ENCODE data around the gene PTPRG.

The PTPRG gene

DNA sequence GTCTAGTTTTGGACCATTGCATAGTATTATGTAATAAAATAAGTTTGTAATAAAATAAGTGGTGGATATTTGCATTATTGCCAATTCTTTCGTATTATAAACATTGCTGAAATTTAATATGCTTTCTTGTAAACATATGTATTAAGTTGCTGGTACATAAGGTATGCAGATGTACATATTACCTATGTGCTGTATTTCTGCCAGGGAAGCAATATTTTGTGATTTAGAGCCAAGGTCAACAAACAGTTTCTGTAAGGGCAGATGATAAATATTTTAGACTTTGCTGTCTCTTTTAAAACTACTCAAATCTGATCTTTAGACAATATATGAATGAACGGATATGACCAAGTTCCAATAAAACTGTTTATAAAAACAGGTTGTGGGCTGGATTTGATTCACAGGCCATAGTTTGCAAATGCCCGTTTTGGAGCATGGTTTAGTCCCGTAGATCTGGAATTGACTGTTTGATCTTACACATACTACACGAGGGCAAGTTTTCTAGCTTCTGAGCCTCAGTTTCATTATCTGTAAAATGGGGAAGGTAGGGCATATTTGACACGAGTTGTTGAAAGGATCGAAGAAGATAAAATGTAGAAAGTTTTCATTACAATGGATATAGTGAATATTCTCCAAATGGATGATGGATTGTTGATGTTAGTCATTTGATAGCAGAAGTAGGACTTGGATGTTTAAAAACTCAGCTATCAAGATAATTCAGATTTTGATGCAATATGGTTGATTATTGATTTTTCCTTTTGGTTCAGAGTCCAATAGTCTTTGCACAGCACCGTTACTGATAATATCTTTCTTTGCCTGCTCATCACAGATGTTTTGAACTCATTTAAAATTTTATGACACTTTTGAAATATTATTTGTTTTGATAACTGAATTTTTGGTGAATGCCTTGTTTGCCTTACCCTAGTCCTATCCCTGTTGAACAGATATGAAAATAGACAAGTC, 417.4 kb downstream of the PTPRG start:
- DNase-seq: no peak

DNA sequence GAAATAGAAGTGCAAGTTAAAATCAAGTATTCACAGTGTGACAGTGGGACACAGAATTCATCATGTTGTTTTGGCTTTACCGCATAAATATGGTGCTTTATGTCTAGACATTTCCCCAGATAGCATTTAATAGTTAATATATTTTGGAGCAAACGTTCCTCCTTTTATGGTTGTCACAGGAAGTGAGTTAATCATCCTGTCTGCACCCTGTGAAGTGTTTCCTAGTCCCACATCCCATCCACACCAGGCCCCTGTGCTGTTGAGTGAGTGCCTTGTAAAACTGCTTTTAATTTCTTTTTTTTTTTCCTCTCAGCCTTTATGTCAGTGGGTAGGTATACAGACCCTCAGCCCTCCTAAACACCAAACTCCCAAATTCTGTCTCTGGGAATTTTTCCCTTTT, 418.3 kb downstream of the PTPRG start:
- no peak for DNase-seq

DNA sequence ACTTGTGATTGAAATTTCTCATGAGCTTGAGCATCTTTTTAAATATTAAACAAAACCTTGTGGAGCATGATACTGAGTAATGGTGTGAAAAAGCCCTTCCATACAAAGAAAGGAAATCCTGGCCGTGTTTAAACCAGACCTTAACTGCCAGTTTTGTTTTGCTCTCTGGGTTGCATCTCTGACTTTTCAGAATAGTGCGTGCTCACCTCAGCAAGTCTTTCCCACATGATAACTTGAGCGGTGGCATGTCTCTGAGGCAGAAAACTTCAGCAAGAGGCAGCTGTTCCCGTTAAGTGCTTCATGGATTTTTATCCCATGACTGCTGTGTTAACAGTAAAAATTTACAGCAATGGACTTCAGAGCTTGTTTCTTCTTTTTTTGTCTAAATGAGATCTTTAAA, 418.7 kb downstream of the PTPRG start:
- no peak for DNase-seq

DNA sequence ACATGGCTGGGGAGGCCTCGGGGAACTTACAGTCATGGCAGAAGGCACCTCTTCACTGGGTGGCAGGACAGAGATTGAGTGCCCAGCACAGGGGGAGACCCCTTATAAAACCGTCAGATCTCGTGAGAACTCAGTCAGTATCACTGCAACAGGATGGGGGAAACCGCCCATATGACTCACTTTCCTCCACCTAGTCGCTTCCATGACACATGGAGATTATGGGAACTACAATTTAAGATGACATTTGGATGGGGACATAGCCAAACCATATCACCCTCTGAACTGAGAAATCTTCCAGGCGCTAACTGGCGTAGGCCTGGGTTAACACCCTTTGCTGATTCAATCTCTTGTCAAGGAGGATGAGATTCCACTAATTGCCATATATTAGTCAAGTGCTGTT, 419.7 kb downstream of the PTPRG start:
- no peak for DNase-seq

DNA sequence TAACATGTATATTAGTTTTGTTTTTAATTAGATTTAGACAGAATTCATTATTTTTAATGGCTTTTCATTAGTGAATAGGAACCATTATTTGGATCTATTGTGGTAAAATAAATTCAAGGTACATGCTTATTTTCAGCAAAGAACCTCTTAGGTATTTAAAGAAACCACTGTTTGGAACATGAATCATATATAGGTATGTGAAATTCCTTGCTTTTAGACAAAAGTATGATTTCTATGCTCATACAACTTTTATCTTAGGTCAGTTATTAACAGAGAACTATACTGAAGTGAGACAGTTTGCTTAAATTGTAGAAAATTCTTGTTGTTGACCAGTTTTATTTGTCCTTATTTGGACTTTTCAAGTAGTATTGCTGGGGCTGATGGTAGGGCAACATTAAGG, 422.1 kb downstream of the PTPRG start:
- no peak for DNase-seq

DNA sequence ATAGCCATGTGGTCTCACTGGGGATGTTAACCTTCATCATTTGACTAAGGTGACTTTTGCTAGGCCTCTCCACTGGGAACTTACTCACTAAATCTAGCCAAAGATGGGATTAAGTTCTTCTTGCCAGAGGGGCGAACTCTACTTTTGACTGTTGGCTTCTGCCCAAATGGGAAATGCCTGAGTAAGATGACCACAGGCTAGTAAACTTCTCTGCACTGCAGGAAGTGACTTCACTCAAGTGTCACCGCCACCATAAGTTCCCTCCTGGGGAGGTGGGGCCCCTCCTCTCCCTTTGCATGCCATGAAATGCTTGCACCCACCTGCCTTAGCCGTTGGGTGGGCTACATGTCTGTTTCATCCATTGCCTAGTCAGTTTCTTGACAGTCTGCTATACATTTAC, 423.6 kb downstream of the PTPRG start:
- no peak for DNase-seq

DNA sequence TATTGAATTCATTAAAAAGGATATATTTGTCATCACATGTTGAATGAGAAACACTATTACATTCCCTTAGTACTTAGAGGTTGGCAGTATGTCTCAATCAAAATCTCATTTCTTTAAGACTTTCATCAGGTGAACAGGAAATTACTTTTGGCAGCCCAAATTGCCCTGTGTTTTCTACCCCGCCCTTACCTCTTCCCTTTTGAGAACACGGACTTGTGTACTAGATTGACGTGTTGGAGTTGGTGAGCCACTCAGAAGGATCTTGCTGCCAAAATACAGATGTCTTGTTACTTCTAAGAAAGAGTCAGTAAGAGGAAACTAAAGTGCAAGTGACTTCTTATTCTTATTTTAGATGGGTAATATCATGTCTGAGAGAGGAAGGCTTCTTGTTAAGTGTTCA, 425.1 kb downstream of the PTPRG start:
- DNase-seq: no peak

DNA sequence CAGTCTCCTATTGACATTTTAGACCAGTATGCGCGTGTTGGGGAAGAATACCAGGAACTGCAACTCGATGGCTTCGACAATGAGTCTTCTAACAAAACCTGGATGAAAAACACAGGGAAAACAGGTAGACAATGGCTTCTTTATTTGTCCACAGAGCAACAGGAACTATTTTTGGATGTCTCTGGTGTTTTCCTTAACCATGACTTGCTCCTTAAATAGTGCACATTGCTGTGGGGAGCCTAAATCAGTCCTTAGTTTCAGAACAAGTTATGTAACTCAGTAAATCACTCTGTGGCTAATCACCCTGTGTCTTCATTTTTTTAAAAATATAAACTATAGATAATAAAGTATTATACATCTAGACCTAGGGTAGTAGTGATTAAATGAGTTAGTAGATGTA, 428.3 kb downstream of the PTPRG start:
- DNase-seq: no peak

DNA sequence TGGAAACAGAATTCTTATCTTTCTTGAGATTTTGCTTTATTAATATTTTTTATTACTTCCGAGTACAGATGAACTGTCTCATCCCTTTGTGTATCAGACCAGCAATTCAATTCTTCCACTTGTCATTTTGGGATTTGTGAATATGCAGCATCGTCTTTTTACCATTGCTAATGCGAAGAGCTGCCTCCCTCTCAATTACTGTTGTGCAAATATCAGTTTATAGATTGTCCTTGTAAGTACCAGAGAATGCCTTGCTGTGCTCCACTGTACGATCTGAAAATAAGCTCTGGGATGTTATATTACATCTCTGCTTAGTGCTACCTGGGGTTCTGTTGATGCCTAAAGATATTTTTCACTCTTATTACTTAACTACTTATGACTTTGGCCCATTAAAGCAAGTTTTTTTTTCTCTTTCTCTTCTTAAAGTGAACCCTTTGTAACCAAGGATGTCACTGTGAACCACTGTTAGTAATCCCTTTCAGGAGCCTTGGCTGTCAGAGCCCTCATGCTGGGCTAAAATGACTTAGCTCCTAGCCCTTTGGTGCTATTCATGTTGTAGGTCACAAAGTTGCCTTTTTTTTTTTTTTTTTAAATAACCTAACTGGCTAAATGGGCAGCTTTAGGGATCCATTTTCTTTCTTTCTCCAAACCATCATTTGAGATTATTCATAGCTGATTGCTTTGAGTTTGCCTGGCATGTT, 429.1 kb downstream of the PTPRG start:
- no peak for DNase-seq

DNA sequence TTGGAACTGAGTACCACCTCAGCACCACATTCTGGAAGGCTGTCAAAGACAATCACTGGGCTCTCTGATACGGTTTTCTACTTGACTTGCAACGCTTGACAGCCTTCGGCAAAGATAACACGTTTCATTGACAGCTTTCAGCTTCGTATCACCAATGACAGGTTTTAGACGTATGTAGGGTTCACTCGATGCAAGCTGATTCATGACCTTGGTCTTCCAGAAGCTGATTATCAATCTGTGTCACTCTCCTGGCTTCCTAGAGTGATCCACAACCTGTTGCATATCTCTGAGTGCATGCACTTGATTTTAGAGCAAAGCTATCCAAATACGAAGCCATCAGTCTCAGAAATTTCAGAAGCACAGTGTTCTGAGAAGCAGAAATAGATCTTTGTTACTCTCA, 430.3 kb downstream of the PTPRG start:
- DNase-seq: no peak

DNA sequence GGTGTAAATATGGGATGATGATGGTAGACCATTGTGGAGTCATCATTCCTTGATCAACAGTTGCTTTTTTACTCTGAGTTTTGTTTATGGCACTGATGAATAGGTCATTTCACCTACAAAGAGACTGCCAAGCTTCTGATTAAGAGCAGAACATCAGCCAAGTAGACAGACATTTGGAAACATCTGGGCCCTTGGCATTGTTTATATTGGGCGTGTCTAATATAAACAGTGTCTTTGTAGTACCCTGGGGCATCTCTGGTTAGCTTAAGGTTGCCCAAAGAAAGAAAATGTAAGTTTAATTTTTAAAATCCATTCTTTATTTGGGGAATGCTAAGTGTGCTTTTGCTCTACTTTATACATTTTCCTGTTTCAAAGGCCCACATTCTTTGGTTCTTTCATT, 435.0 kb downstream of the PTPRG start:
- no peak for DNase-seq

DNA sequence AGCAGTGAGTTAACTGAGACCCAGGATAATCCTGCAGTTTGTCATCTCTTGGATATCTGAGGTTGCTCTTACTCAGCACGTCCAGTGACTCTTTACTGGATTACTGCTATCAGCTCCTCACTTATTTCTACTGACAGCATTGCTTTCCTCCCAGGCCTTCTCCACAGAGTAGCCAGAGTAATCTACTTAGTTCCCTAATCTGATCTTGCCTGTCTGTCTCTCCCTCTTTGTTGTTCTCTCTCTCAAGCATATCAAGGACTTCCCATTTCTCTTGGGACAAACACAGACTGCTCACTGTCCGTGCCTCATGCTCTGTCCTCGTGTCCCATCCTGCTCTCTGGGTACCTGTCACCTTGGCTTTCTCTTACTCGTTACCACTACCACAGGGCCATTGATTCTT, 435.7 kb downstream of the PTPRG start:
- no peak for DNase-seq

DNA sequence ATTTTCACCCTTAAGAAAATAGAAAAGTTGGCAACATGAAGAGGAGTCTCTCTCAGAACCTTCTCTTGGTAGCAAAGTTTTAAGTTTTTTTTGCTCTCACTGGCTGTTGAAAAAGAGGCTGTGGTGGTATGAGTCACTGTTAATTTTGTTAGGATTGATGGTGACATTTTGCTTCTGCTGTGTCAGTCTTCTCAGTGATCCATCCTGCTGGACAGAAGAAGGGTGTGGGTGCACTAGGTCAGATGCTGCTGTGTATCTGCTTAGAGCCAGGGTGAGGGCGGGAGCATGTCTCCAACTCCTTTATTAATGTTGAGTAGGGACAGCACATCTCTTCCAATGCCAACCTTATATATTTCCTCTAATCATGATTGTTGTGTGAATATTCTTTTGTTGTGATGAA, 442.5 kb downstream of the PTPRG start:
- no peak for DNase-seq

DNA sequence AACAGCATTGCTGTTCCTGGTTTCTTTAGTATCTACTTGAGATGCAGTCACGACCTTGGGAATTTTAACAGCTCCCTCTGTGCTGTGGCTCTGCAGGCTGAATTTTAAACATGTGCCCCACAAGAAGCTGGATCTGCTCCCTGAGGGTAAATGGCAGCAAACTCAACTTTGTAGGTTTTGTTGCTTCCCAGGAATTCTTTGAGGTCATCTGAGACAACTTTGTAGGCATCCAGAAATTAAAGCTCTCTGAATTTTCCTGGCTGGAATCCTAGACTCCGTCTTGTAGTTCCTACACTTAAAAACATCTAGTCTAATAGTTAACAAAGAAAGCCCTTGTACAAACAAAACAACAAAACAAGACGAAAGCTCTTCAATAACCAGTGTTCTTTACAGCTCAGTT, 445.7 kb downstream of the PTPRG start:
- no peak for DNase-seq

DNA sequence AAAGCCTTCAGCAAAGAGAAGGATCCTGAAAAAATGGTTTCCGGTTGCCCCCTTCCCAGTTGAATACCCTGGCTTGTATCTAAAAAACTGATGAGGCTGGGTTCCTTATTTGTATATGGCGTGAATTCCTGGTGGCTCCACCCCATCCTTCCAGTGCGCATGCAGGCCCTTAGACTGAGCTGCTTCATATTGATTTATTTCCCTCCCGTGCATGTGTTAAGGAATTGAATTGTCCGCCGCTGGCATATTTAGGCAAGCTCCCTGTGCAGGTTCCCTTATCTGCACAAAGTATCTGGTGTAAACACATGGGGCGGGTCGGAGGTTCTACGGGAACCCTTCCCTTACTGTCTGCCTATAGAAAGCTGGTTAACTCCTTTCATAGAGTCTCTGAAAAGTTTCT, 449.6 kb downstream of the PTPRG start:
- DNase-seq: no peak

DNA sequence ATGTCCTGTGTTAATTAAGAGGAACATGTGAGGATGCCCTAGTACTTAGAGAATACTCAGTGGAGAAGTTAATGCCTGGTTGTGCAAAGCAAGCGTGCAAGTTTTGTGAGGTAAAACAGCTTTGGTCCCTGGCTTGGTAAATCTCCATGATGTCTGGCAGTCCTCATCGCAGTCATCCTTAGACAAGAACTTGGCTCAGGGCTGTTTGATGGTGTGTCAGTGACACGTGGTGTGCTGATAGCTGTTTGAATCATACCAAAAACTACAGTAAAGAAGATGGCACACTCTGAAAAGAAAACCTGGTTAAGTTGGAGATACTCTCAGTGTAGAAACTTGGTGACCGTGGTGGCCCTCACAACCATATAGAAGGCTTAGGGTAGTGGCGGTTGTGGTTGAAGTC, 450.3 kb downstream of the PTPRG start:
- no peak for DNase-seq

DNA sequence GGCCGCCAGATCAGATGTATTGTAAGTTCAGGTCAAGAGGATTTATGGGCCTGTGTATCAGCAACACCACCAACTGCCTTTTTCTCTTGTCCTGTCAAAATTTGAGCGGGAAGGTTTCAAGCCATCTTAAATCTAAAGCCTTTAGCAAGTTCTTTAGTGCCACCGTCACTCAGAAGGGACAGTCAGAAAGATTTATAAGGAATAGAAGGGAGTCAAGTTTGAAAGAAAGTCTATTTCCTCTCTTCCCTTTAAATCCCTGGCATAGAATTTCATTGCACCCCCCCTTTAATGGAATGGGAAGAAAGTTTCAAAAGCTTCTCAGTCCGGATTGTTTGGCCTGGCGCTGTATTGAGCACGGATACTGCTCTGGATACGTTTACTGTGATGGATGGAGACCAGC, 452.6 kb downstream of the PTPRG start:
- DNase-seq: no peak

DNA sequence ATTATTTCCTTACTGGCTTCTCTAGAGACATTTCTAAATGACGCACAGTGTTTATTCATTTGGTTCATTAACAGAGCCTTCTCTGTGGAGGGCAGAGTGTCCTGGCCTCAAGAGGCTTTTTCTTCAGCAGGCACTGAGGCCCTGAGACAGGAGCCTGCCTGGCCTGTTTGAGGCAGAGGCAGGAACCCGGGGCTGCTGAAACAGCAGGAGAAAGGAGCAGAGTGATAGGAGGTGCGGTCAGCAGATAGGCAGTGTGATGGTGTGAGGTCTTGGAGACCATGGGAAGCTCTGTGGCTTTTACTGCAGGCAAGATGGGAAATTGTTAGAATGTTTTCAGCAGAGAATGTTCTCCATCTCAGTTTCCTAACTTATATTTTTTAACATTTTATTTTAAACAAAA, 453.7 kb downstream of the PTPRG start:
- DNase-seq: no peak

DNA sequence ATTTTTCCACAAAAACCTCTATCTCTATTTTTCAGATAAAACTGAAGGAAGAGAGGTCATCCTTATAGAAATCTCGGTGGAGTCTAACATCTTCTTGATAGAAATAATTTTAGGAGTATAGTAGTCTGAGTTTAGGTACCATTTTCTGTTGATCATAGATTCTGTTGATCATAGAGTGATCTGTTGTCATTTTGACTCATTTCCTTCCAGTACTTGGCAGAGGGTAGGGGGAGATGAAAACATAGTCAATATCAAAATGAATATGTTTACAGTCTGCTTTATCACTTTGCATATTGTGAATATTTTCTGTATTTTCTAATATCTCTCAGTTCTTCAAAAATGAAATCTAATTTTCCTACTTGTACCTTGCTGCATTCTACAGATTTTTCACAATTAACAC, 458.5 kb downstream of the PTPRG start:
- no peak for DNase-seq

DNA sequence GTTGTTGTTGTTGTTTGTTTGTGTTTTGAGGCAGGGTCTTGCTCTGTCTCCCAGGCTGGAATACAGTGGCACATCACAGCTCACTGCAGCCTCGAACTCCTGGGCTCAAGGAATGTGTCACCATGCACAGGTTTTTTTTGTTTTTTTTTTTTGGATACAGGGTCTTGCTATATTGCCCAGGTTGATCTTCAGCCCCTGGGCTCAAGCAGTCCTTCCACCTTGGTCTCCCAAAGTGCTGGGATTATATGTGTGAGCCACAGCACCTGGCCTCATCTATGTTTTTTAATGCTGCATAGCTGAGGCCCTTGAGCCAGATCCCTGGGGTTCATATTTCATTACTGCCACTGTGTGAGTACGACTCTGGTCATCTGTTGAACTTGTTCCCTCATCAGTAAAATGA, 459.3 kb downstream of the PTPRG start:
- DNase-seq: no peak

DNA sequence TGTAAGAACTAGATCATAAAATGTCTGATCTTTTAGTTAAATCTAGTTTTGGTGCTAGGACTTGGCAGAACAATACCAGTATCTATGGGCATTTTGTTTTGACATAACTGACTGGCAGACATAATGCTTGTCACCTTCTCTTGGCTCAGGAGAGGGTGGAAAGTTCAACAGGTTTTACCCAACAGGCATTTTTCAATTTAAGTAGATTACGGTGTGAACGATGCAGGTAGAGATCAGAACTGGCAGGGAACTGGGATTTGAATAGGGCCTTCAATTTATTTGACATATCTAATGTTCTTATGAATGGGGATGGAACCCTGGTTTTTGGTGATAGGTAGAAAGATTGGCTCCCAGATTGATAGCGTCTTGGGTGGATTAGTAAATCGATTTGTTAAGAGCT, 460.9 kb downstream of the PTPRG start:
- no peak for DNase-seq

DNA sequence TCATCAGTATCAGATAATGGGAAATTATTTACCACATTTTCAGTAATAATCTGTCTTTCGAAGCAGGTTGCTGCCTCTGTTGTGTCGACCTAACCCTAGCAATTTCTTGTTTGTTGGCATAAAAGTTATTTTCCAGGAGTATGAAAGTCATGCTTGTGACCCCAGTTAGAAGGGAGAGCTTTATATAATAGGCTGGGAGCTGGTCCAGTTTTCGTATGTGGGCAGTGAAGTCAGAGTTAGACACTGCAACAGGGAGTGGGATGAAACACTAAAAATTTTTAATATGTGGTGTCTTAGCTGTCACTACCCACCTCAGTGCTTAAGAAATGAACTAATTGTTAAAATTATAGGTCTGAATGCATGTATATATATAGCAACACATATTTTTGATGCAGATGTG, 463.5 kb downstream of the PTPRG start:
- no peak for DNase-seq

DNA sequence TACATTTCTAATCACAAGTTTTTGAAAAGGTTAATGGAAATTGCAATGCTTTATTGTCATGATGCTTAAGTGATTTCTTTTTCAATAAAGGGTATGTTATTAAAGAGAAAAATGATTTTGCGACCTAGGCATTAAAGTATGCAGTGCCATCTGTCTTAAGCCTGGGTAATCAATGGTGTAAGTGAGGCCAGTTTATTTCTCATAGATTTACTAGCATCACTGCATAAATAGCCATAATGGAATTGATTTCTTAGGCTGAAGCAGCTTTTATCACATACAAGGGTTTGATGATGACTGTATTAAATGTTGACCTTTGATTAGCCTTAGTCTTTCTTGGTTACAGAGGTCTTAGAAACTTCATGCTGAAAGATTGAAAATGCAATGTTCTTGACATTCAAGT, 464.5 kb downstream of the PTPRG start:
- no peak for DNase-seq

DNA sequence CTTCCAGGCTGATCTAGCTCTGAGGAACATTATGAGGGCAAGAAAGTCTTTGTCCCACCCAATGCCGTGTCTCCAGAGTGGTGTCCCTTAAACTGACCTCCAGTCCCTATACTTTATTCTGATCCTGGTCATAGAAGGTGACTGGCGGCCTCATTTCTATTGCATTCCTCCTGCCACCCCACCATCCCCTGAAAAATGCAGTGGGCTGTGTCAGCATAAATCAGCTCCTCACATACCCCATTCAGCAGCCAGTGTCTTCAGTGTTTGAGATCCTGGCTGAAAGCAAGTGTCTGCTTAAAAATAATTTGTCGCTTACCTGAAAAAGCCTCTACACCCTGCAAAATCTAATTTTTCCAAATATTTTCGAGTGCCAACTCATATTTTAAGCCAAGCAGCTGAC, 465.9 kb downstream of the PTPRG start:
- DNase-seq: no peak

DNA sequence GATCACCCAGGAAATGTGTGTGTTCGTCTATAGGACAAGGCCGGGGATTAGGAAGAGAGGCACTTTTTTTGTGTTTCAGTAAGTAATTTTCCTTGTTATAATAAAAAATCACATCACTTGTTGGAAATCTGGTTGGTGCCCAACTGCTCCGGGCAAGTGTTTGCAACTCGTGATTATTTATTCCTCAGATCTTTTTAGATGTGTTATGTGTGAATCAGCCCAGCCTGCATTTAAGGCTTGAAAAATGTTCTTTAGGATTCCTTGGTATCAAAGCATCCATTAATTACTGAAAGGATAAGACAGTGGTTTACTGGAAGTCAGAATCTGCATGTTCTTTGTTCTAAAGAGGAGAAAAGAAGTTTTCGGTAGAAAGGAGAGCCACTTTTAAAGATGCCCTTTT, 466.4 kb downstream of the PTPRG start:
- DNase-seq: no peak
